GM18951 (cell line): Measurements from ENCODE around the gene CSRP2.

Experiments
- POLR2A ChIP-seq: IDR thresholded peaks from 4 replicates; pipeline ENCODE4 v1.6.1; 2011; ENCODE audit warnings: mild to moderate bottlenecking; ENCODE audit not compliant: insufficient read length, insufficient read depth; ENCODE audit errors: extremely low read depth
- in situ Hi-C: fragments of 300-500 bp; cut with MboI; formaldehyde crosslinking; loops from one replicate; pipeline ENCODE4 v1.12.0; 2022; ENCODE audit warnings: low sequenced_read_pairs, mixed read lengths, inconsistent platforms; ENCODE audit not compliant: unreplicated experiment

The CSRP2 gene

DNA sequence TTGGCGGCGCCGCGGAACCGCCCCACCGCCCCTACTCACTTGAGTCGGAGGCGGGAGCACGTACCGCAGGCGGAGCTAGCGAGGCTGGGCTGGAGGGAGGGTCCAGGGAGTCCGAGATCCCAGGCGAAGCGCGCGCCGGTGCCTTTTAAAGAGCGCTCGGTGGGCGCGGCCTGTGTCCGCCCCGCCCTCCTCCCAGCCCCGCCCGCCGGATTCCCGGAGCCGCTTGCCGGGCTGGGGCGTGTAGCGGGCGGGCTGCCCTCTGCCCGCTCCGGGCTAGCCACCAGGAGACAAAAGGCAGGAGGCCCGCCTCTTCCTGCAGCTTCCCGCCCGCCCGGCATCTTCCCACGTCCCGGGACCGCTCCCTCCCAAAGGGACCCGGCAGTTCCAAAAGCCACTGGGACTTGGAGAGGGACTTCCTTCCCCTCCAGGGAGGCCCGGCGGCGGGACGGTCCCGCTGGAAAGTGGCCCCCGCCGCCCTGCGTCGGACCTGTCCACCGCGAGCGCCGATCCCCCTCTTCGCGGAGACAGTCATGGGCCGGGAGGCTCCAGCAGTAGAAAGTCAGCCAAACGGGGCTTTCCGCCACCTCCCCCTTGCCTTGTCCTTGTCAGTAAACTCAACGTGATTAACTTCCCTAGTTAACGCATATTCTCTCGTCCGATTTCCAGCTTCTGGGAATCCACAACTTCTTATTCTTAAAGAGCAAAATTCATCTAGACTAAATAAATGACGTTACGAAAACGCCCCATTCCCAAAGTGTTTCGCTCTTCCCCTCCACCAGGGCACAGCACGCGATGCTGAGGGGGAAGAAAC lies at the start of gene CSRP2:
Gene CSRP2, minus strand, starts transcription at position 121 of the 811 bp plus-strand sequence. CDS start 12,759 bp downstream, outside the sequence.
- peak; percentile 72 for TF ChIP-seq POLR2A
- in situ Hi-C loops: no loop called here

DNA sequence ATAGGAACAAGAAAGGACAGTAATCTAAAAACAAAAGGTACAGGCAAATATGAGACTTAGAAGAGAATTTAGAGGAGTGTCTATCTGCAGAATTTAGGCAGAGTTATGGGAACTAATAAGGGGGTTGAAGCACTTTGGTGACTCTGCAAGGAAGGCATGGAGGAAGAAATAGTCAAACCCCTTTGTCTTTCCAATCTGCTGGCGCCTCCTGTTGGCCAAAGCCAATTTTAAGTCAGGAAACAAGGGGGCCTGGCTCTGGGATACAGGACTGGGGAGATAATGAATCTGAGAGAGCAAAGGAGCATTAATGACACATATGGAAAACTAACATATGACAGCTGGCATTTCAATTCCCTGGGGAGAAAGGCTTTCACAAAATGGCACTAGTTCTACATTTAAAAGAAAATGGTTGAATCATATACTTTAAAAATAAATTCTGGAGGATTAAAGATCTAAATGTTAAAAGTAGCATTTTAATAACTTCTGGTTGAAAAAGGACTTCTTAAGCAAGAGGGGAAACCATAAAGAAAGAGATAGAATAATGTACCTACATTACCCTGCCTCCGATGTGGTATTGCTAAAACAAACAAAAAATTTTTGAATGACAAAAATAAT lies 48.5 kb upstream of the CSRP2 start:
- TF ChIP-seq POLR2A: no peak
- in situ Hi-C loops: loop anchor here (25.0 kb wide), 1 partner anchor 290 kb away; no protein-coding TSS in a partner anchor

DNA sequence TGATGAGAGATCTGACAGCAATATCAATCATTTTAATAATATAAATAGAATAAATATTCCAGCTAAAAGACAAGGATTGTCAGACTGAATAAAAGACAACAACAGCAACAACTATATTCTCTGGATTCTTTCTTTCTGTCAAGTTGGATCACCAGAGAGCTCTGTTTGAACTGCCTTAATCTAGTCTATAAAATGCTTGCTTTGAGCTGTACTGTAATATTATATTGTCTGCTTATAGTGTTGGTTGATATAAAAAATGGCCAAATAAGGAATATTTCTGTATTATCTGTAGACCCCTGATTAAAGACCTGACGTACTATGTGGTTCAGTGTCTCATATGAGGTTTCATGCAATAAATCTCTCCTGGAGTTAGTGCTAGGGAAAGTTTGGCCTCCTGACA lies 46.3 kb upstream of the CSRP2 start:
- no peak for TF ChIP-seq POLR2A
- in situ Hi-C loops: loop anchor here (25.0 kb wide), 1 partner anchor 288 kb away; no protein-coding TSS in a partner anchor

DNA sequence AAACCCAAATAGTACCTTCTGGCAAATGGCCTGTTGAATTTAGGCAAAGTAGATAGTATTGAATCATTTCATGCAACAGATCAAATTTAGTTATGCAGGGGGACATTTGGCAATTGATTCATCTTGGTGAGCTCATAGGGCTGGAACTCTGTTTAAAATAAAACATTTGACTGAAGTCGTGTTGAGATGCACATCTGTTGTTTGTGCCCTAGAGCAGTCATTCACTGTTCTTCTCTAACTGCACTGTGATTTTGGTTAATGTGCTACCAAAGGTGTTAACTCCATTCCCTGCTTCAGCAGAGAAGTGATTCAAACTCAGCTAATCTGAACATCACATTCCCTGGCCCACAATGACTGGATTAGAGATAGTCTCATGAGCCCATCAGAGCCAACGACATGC lies 44.0 kb upstream of the CSRP2 start:
- in situ Hi-C loops: no loop called here
- TF ChIP-seq POLR2A: no peak

DNA sequence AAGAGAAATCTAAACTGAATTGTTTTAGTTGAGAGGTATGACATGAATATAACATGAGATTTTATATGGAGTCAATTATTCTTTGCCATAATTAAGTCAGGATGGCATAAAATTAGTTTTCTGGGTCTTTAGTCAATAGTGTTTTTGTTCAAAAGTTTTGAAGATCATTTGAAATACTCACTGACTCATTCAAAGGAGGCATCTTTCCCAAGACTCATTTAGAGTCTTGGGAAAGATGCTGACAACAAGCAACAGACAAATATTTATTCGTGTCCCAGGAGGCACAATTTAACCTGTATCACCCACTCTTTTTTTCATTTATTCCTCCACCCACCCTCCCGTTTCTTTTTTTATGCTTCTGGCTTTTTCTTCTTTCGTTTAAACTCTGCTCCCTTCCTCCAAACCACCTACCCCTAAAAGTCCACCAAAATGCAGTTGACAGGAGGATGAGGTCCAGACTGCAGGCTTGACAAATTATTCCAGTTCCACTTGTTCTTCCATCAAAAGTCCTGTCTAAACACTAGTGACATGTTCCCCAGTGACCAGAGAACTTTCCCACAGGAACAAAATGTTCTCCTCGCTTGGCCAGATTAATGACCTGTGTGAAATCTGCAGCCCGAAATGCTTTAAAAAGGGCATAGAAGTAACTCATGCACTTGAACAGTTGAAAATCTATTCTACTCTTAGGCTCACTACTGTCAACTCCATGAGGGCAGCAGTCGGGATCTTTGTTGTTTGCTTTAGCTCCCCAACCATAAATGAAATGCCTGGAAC lies 43.3 kb upstream of the CSRP2 start:
- in situ Hi-C loops: no loop called here
- TF ChIP-seq POLR2A: no peak

DNA sequence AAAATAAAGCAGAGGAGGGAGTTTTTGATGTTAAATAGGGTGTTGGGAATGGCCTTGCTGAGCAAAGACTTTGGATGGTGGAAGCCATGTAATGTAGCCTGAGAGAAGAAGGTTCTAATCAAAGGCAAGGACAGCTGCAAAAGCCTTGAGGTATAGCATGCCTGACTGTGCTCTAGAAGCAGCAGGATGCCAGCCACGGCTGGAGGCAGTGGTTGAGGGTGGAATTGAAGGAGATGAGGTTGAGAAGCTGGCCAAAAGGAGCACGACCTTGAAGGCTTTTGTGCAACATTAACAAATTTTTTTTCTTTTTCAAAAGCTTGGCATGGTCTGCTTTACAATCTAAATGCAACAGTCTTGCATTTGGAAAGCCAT lies 42.3 kb upstream of the CSRP2 start:
- in situ Hi-C loops: no loop called here
- no peak for TF ChIP-seq POLR2A

DNA sequence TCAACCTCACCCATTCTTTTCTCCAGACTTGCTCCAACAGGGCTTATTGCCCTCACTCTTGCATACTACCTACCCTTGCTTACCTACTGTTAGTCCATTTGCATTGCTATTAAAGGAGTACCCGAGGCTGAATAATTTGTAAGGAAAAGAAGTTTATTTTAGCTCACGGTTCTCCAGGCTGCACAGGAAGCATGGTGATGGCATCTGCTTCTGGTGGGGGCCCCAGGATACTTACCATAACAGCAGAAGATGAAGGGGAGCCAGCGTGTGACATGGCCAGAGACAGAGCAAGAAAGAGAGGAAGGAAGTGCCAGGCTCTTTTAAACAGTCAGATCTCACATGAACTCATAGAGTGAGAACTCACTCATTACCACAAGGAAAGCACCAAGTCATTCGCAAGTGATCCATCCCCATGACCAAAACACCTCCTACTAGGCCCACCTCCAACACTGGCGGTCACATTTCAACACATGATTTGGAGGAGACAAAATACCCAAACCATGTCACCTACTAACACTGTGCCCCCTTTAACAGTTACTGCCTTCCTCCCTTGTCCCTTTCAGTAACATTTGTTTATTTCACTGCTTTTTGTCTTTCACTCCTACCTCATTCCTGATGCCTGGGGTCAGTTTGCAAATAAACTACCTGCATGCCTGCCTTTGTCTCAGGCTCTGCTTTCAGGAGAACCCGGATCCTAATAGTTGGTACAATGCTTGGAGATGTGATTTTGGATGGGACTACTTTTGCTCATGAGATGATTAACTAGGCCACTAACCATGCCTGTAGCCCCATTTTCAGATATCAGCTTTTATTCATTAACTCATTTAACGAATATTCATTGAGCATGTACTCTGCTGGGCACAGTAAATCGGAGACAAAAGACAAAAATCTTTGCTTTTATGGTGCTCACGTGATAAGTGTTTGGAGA lies 41.6 kb upstream of the CSRP2 start:
- no peak for TF ChIP-seq POLR2A
- in situ Hi-C loops: no loop called here

DNA sequence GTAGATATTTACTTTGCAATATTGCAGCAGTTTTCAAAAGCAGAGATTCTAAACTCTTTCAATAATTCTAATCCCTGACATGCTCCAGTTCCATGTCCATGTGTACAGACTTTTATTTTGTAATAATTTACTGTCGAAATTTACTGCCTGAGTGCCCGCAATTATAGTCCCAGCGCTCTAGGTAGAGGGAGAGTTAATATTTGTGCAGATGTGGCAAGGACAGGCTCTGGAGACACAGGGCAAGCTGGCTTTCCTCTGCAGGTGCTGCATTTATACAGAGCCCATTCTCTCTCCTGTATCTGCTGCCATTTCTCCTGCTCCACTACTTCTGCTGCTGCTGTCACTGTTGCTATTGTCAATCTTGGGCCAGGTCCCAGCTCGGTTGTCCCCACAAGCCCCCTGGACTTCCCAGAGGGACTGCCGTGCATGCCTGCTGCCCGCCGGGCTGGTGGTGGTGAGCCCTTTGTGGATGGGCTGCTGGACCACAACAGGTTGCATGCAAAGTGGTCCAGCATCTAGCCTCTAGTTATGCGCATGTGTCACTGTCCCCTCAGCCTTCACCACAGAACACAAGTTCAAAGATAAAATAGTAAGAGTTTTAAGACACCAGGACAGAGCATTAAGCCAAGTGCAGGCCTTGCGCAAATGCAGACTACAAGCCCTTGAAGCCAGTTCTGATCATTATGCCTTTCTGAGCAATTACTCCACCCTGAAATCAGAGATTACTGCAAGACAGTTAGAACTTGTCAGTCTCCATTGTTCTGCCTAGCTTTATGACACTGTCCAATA lies 40.8 kb upstream of the CSRP2 start:
- in situ Hi-C loops: no loop called here
- no peak for TF ChIP-seq POLR2A

DNA sequence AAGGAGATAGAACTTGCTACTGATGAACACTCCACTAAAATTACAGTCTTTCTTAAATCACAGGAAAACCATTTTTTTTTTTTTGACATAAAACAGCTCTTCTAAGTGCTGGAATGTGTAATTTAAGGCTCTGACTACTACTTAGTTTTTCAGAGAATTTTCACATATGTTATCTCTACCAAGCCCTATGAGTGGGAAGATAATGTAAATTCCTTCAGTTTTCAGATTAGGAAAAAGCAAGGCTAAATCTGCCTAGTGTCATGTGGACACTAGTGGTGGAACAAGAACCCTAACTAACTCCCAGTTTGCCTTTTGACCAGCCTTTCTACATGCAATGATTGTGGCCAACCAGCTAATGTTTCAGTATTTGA lies 37.3 kb upstream of the CSRP2 start:
- no peak for TF ChIP-seq POLR2A
- in situ Hi-C loops: no loop called here

DNA sequence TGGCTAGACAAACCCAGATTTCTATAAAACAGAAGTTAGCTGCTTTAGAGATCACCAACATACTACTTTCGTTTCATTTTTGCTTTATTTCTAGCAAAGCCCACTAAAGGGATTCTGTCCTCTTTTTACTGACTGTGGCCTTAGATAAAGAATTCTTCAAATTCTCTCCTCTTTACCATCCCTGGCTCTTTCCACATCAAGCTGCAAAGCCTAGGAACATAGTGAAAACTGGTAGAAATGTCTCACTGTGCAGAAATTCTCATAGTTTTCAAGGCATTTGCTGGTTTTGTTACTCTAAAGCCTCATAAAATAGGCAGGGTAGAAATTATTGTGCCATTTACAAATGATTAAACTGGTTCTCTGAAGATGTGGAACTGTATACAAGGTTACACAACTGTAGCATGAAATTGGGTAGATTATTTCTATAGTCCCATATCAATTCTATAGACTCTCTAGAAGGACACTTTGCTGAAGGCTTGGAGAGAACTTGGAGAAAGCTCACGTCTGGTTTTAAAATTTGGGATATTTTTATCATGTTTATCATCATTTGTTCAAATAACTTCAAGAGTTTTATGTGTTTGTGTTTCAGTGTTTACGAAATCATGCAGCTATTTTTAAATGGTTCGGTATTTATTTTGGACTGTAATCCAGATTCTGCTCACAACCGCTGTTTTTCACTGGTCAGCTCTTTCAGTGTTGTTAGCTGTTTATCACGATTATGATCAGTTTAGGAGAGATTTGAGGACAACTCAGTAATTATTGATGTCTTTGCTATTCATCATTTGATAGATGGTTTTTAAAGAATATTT lies 36.7 kb upstream of the CSRP2 start:
- no peak for TF ChIP-seq POLR2A
- in situ Hi-C loops: no loop called here
